Activated gamma-delta T cell treated with Interleukin-2 at 50 U/mL for 16 hours (primary cell): ENCODE data around the gene NTSR2.

Experiments used
- DNase-seq: peaks from one replicate; pipeline ENCODE4 v3.0.0-alpha.2; 2020

NTSR2 gene

DNA sequence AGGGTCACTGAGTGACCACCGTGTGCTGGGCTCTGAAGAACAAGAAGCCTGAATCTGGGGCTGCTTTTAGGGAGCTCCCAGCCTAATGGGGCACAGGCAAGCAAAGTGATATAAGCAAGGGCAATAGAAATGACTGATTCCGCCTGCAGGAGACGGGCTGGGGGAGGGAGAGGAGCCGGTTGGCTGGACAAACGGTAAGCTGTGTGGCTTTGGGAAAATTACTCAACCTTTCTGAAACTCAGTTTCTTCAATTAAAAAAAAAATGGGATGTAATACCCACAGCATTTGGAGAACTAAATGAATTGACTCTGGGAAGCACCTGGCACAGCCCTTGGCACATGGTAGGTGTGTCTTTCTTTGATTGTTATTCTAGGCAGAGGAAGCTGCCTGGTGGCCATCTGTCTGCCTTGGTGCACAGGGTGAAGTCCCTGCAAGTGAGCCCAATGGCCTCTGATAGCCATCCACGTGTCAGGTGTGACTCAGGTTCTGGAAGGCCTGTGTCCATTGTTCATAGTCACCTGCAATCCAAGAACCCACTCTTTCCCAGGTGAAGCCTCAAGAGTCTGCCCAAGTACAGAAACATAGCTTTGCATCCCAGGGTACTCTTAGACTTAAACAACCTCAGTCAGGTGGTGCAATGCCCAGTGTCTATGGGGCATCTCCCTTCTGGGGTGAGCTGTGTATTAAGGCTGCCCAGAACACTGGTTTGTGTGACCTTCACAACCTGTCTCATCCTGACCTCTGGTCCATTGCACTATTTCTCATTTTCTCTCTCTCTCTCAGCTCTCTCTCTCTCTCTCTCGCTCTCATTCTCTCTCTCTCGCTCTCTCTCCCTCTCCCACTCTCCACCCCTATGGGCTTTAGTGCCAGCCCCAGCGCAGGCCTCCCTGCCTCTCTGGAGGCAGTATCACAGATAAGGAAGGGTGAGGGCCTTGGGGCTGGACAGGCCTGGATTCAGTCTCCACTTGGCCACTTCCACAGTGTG lies 30.0 kb upstream of the NTSR2 start:
- DNase-seq, result no peak

DNA sequence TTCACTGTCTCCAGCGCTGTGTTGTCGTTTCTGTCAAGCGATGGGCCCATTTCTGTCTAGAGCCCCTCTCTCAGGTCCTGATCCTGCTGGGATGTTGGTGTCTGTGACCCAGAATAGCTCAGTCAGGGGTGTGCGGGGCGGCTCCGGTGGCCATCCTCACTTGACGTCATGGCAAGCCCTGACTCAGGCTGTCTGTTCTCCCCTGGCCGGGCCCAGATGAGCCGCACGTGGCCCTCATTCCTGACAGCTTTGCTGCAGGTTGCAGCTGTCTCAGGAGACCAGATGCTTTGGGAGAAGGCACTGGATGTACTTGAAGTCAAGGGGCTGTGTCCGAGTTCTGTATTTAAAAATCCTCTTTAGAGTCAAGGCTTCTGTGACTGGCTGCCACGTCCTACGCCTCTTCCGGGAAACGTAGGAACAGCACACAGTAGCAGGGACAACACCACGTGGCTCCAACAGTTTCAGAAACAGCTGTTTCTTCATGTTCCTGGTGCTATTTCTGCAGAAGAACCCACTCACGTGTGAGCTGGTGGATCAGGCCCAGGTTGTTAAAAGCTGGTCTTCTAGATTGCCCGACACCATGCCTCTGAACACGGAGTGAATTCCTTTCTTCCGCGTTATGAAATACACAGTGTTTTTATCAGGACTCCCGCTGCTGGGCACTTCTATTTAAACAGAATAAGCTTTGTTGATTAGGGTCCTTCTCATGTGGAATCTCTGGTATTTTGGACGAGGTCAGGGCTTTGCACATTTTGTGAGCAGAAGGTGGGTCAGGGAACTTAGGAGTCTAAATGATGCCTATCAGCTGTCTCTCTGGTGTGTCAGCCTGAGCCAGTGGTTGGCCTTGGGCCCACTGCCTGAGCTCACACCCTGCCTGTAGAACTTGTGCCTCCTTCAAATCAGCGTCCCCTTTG lies 28.3 kb upstream of the NTSR2 start:
- DNase-seq, result no peak

DNA sequence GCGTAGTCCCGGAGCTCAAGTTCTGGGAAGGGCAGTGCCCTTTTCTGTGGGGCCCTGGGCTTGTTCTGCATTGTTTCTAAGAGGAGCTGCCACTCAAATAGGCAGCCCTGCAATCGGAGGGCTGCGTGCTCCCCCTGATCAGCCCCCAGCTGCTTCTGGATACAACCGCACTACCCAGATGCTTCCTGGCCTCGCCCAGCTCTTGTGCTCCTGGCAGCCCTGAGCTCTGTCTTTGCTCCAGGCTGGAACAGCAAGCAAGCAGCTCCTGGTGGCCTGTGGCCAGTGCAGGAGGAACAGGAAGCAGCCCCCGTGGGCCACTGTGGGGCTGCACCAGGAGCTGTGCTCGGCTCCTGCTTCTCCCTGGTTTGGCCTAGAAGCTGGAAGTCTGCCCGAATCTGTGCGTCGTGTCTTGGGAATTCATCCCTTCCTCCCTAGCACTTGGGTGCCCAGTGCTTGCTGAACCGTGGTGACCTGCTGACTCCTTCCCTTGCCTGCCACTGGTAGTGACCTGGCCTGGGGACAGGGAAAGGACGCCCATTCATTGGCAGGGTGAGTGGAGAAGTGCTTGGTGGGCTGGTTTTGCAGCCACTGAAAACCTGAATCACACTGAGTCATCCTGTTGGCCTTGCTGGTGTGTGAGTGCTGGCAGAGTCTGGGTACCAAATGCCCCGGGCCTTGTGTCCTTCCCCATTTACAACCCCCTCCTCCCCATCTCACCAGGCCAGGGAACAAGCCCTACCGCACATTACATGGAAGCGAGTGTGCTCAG lies 27.3 kb upstream of the NTSR2 start:
- DNase-seq, result no peak

DNA sequence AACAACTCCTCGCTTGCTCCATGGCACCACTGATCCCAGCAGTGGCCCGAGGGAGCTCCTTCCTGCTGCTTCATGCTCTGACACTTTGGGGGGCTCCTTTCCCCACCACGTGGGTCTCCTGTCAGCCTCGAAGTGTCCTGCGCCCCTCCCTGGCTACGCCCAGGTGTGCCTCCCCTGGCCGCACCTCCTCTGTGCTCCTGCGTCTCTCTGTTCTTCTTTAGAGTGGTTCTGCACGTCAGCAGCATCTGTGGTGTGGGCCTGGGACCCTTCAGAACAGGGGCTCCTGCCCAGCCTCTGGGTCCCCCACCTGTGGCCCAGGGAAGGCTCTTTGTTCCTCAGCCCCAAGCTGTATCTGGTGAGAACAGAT lies 26.7 kb upstream of the NTSR2 start:
- DNase-seq, result no peak

DNA sequence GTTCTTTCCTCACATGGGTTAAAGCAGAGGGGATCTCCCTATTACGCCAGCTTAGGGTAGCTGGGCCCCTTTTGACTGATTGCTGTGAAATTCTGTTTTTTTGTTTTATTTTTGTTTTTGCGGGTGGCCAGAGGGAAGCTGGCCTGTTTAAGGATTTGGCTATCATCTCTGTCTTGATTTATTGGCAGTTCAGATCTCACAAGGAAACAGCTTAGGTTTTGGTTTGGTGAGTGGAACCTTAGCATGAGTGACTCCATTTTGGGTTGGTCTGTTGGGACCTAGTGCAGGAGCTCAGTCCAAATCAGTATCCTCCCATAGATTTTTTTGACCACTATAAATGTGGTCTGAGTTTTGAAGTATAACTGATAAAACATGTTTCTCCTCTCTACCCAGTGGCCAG lies 25.6 kb upstream of the NTSR2 start:
- no peak for DNase-seq

DNA sequence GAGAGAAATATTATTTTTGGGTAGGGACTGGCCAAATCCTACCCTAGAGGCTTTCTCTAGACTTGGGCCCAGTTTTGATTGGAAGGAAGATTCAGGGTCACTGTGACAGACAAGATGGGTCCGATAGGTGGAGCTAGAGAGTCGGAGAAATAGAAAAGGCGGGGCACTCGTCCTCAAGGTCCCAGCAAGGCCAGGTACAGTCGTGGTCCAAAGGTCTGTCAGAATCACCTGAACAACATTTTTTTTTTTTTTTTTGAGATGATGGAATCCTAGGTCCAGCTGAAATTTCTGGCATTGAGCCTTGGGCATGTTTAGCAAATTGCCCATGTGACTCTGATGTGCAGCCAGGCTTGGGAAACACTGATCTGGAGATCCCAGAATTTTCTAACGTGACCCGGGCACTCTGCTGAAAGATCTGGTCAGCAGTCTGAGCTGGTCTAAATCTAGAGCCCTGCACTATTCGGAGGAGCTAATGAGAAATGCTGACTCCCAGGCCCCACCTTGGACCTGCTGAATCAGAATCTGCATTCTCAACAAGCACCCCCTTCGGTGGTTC lies 23.0 kb upstream of the NTSR2 start:
- peak; percentile 61 for DNase-seq

DNA sequence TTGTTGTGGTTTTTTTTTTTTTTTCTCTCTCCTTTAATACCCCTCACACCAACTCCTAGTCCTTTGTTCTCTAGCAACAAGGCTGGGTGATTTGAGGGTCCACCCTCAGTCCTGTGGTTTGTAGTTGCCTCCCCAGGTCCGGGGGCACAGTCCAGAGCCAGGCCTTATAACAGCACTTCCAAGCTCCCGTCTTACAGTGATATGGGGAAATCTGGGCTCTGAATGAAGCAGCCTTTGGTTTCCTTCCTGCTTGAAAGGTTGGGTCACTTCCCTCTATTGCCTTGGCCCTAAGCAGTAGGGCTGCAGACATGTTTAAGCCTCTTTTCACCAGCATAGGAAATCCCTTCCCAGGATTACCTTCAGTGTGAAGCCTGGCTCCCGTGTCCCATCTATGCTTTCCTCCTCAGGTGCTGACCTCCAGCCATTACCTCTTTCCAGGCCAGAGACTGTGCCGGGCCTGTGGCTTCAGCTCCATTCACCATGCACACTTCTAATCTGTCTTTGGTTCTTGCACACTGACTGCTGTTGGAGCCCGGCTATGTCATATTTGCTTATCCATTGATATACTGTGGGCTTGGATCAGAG lies 21.2 kb upstream of the NTSR2 start:
- no peak for DNase-seq

DNA sequence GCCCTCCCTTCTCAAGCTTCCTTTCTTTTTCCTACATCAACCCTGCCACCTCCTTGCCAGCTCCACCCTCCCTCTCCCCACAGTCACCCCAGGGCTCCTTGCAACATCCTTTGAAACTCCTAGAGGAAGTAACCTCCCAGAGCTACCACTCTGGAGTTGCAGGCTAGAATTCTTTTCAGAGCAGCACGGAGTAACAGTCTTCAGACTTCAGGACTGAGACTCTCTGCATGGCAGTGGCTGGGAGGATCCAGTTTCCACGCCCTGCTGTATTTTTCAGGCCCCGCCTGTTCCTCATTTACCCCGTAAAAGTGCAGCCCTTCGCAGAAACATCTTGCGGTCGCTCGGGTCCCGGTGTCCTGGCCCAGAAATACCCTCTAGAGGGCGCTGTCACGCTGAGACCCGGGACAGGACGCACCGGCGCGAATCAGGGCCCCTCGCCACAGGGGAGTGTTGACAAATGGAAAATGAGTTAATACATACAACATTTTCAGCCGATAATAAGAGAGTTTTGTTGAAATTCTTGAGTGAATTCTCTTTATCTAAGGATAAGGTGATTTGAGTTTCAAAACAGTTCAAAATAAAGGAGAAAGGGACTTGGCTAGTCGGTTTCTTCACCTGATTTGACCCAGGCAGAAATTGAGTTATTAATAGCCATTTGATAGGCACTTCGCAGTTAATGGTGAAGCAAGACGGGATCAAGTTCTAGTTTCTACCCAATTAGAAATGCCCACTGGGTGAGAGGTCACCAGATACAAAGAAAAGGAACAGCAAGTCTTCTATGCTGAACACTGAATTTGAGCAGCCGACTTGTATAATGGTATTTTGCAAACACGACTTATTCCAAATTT lies 18.5 kb upstream of the NTSR2 start:
- DNase-seq, result peak; percentile 76

DNA sequence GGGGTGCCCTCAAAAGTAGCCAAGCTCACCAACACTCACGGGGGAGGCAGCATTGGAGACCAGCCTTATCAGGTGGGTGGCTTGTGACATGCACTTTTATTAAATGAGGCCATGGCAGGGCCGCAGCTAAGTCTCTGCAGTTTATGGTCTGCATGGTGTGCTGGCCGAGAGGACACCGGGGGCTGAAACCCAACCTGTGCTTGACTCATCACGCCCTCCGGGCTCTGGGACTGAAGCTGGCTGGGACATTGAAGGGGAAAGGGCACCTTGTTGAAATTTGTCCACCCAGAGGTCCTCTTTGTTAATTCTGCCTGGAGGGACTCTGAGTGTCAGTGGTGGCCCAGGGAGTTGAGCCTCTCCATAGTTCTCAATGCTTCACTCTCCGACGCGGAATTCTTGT lies 17.7 kb upstream of the NTSR2 start:
- no peak for DNase-seq

DNA sequence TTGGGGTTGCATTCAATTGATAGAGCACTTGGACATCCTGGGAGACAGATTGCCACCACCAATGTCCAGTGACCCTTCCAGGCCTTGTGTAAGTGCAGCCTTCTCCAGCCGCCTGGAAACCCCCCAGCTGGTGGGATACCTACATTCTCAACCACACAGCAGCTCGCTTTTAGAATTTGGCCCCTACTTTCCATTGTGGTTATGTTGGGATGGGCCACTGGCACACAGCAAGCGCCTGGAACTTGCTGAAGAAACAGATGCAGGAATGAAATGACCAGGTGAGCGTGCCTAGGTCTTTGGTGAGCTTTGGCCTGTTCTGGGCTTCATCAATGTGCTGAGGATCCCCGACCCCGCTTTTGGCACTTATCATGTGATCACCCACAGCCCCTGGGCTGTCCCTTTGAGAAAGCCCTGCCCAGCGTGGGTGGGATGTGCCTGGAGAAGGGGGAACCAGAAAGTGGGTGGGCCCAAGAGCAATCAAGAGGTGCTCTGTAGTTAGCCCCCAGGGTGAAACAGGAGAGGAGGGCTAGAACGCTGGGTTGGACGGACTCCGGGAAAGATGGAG lies 16.0 kb upstream of the NTSR2 start:
- DNase-seq, result no peak

DNA sequence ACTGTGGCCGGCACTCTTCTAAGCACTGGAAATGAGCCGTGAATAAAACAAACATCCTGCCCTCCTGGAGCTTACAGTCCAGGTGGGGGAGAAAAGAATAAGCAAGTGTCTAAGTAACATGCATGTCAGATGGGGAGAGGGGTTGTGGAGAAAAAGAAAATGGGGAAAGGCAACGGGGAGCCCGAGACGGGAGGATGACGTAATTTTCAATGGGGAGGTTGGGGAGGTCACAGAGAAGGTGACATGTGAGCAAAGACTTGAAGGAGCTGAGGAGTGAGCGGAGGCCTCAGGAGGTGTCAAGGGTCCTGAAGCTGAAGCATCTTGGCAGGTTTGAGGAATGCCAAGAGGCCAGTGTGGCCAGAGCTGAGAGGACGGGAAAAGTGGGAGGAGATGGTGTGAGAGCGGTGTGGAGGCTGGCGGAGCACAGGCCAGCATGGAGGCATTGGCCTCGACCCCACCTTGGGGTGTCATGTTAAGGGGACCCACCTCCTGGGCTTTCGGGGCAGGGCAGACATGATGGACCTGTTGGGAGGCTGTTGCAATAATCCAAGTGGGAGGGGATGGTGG lies 15.0 kb upstream of the NTSR2 start:
- DNase-seq, result no peak

DNA sequence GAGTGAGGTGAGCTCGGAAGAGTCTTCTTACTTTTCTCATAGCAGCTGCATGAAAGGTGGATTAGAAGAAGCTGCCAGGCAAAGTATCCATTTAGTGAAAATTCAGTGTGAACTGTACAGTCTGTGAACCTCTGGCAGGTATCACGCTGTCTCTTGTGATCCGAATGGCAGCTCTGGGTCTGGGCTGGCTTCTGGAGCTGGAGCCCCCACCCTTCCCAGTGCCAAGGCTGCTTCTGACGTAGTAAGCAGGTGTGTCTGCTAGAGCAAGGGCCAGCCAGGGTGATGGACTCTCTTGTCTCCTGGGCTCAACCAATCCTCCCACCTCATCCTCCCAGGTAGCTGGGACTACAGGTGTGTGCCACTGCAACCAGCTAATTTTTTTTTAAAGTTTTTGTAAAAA lies 14.0 kb upstream of the NTSR2 start:
- no peak for DNase-seq

DNA sequence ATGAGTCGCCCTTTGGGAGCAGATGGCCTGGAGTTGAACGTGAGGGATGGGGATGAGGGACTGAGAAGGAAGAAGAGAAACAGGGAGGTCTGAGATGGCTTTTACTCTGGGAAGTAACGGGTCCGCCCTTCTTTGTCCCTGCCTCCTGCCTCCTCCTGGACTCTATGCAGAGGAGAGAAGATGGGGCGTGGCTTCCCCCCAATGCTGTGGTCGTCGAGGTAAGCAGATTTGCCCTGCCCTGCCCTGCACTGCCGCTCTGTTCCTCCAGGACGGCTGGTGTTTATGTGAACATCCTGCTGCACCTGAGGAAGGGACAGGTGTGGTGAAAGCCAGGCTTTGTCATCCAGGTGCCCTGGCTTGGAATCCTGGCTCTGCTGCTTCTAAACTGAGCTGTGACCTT lies 13.5 kb upstream of the NTSR2 start:
- no peak for DNase-seq

DNA sequence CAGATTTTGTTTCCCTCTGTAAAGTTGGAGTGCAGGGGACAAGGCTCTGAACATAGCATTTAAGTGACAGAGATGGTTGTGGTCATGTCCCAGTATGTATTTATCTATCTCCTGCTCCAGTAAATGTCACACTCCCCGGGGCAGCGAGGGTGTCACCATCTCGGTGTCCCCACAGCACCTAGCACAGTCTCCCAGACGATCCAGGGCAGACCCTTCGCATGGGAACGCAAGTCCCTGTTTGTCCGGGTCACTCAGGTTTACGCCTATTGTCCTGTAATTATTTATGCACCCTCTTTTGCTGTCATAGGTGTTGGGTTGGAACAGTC lies 12.6 kb upstream of the NTSR2 start:
- no peak for DNase-seq

DNA sequence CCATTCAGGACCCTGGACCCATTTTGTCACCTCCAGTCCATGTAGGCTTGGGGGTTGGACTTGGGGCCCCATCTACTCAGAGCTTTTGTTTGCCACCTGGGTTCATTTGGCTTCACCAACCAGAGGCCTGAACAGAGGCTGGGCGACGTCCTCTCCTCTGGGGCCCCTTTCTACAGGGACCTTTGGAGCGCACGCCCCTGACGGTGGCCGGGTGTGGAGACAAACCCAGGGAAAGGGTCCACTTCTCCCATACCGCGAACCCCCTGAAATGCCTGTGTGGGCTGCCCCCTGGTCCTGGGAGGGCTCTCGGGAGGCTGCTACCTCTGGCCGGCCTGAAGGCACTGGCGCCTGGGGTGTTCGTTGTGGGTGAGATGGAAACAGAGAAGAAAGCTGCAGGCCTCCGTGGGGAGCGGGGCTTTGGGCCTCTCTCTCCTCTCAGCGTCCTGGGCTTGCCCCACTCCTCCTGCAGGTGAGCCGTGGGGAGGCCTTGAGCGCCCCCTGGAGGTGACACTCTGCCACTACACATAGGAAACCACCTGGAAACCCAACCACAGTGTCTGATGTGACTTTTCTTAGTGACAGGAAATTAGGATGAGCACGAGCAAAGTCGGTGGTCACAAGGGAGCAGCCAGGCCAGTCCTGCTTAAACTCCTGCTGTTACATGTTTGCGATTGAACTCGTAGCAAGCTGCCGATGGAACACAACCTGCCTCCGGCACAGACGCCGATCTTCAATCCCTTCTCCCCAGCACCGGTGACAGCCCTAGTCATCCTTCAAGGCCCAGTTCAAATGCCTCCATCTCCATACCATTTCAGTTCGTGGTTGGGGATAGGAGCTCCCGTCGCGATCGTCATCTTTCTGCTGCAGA lies 12.0 kb upstream of the NTSR2 start:
- peak; percentile 16 for DNase-seq

DNA sequence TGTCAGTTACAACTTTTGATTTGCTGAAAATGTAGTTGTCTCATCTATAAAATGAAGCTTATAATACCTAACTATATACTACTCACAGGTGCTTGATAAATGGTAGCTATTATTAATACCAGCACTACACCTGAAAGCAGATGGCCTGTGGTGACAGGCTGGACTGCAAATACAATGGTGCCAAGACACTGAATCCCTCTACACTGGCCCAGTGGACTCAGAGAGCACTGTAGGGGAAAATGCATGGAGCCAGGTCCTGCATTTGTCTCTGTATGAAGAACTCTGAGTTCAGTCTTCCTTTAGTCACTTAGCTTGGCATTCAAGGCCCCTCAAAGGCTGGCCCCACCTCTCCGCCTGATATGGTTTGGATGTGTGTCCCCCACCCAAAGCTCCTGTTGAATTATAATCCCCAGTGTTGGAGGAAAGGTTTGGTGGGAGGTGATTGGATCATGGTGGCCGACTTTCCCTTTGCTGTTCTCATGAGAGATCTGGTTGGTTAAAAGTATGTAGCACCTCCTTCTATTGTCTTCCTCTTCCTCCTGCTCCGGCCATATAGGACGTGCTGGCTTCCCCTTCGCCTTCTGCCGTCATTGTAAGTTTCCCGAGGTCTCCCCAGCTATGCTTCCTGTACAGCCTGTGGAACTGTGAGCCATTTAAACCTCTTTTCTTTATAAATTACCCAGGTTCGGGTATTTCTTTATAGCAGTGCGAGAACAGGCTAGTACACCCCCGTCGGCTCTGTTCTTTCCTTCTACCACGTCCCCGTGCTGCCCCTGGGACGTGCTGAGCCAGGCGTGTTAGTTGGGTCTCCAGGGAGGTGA lies 11.1 kb upstream of the NTSR2 start:
- no peak for DNase-seq

DNA sequence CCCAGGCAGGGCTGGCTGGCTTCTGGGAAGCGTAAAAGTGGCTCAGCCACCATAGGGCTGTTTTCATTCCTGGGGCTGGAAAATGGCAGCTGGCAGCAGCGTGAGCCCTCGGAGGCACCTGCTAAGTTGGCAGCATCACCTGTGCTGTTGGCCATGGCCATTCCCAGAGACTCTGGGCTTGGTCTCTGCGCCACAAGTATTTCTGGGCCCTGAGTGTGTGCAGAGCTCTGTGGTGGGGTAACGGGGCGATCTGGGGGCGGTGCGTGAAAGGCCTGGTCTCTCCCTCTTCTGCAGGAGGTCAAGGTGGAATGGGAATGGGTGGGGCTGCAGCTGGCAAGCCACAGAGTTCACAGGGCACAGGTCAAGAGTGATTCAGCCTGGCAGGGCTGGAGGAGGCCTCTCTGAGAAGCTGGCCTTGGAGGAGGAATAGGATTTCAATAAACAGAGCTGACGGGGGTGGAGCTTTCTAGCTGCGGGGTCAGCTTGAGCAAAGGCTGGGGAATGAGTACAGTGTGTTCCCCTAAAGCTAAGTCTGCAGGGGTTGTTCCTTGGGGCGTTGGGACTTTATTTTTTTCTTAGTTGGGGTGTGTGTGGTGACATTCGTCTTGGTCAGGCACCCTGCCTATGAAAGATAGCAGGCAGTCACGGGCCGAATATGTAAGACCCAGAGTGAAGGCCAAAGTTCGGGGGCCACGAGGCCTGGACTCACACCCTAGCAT lies 10.3 kb upstream of the NTSR2 start:
- no peak for DNase-seq

DNA sequence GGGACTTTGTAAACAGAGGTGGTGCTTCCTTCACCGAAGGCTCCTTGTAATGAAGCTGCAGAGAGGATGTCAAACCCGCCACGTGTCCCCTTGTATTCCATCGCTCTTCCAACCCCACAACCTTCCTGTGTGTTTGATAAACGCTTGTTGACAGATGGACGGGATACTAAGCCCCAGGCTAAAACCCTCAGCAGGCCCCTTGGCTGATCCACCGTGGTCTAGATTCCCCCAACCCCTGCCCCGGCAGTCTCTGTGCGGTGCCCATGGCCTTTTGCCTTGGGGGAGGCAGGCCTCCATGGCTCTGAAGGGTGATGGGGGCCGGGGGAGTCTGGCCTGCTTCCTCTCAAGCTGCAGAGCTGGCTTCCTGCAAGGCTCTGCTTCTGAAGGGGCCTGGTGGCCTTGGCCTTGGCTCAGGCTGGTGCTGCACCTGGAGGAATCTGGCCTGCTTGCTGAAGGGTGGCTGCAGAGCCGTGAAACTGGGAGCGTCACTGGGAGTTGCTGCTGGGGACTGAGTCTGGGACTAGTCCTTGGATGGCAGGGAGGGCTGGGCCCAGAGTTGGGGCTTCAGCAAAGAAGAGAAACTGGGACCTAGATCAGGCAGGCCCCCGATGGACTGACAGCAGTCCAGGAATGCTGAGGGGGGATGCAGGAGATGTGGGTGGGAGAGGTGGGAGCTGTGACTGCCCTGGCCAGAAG lies 9.6 kb upstream of the NTSR2 start:
- no peak for DNase-seq
